Activated naive CD8-positive, alpha-beta T cell treated with anti-CD3 and anti-CD28 coated beads for 36 hours (primary cell): ENCODE data around the gene C17orf100. TPM values are rescaled to one million over a fixed set of nuclear protein-coding genes. Genes with fewer than 3 reads are reported as not detected.
"Not testable (repeated sequence)": the region's sequence is repeated elsewhere in the genome, so short reads cannot be mapped to it uniquely, and the experiment has no call there.

Experiments
- DNase-seq: peaks from one replicate; pipeline ENCODE4 v3.0.0; 2021
- H3K27ac Mint-ChIP-seq: one replicate; pipeline ENCODE4 v1.8.0; 2022; ENCODE audit warnings: mild to moderate bottlenecking, moderate library complexity, mixed read lengths
- H3K27me3 Mint-ChIP-seq: one replicate; pipeline ENCODE4 v1.8.0; 2022; ENCODE audit warnings: mild to moderate bottlenecking, mixed read lengths
- H3K36me3 Mint-ChIP-seq: one replicate; pipeline ENCODE4 v1.8.0; 2021; ENCODE audit warnings: mild to moderate bottlenecking, mixed read lengths
- H3K4me1 Mint-ChIP-seq: one replicate; pipeline ENCODE4 v1.8.0; 2021; ENCODE audit warnings: mixed read lengths
- H3K4me3 Mint-ChIP-seq: one replicate; pipeline ENCODE4 v1.8.0; 2022; ENCODE audit warnings: mild to moderate bottlenecking, moderate library complexity, mixed read lengths
- H3K9me3 Mint-ChIP-seq: one replicate; pipeline ENCODE4 v1.8.0; 2022; ENCODE audit warnings: mixed read lengths
- total RNA-seq, 2 experiments: library from RNA; stranded (reverse); gene quantifications; one replicate each; pipeline ENCODE4 v1.2.3, GENCODE V29; 2021

The C17orf100 gene
- total RNA-seq, 2 experiments from 2014 or later = 1.4 to 1.8 TPM

- Mint-ChIP-seq H3K4me1 (no peaks in the 10 kb centered on the region), H3K9me3 (no peaks in the 10 kb centered on the region)
Observed at GRCh38 chr17:6686026-6686425, 34.5 kb downstream of the C17orf100 start.

GRCh38 chr17:6688944-6689343 lies 37.4 kb downstream of the C17orf100 start:
- no peak overlapping the region for H3K4me3 Mint-ChIP-seq
- H3K9me3 Mint-ChIP-seq = no peaks in the 10 kb centered on the region
- peaks cover 19% of the 10 kb centered on the region for H3K27me3 Mint-ChIP-seq
- H3K4me1 Mint-ChIP-seq = no peaks in the 10 kb centered on the region
- DNase-seq = no peak
- no peak overlapping the region for H3K27ac Mint-ChIP-seq
- no peaks in the 10 kb centered on the region for H3K36me3 Mint-ChIP-seq

More at GRCh38 chr17:6686026-6686425, 34.5 kb downstream of the C17orf100 start:
- peaks cover 33% of the 10 kb centered on the region for H3K27me3 Mint-ChIP-seq
- H3K27ac Mint-ChIP-seq = no peak overlapping the region
- H3K4me3 Mint-ChIP-seq = no peak overlapping the region
- no peak for DNase-seq
- H3K36me3 Mint-ChIP-seq = no peaks in the 10 kb centered on the region

- no peak for DNase-seq
- H3K36me3 Mint-ChIP-seq = no peaks in the 10 kb centered on the region
- H3K27ac Mint-ChIP-seq = no peak overlapping the region
- H3K9me3 Mint-ChIP-seq = no peaks in the 10 kb centered on the region
- no peaks in the 10 kb centered on the region for H3K4me1 Mint-ChIP-seq
- peaks cover 23% of the 10 kb centered on the region for H3K27me3 Mint-ChIP-seq
- H3K4me3 Mint-ChIP-seq = no peak overlapping the region
Observed at GRCh38 chr17:6690641-6691040, 39.1 kb downstream of the C17orf100 start.

GRCh38 chr17:6691546-6691945 lies 40.0 kb downstream of the C17orf100 start:
- Mint-ChIP-seq H3K4me1 (no peaks in the 10 kb centered on the region), H3K9me3 (no peaks in the 10 kb centered on the region), H3K27ac (no peak overlapping the region), H3K36me3 (no peaks in the 10 kb centered on the region), H3K27me3 (peaks cover 23% of the 10 kb centered on the region), H3K4me3 (no peak overlapping the region)
- no peak for DNase-seq

- not testable (repeated sequence) for H3K36me3 Mint-ChIP-seq, H3K27ac Mint-ChIP-seq, H3K9me3 Mint-ChIP-seq, DNase-seq, H3K4me1 Mint-ChIP-seq, H3K4me3 Mint-ChIP-seq
- peaks cover 21% of the 10 kb centered on the region for H3K27me3 Mint-ChIP-seq
Observed at GRCh38 chr17:6691958-6692357, 40.4 kb downstream of the C17orf100 start.

- Mint-ChIP-seq H3K9me3 (no peaks in the 10 kb centered on the region), H3K4me1 (no peaks in the 10 kb centered on the region), H3K36me3 (no peaks in the 10 kb centered on the region), H3K27me3 (peaks cover 16% of the 10 kb centered on the region), H3K27ac (no peak overlapping the region), H3K4me3 (no peak overlapping the region)
- no peak for DNase-seq
Observed at GRCh38 chr17:6695051-6695450, 43.5 kb downstream of the C17orf100 start.

GRCh38 chr17:6695565-6695964 lies 44.0 kb downstream of the C17orf100 start:
- DNase-seq = no peak
- H3K4me3 Mint-ChIP-seq = no peak overlapping the region
- no peaks in the 10 kb centered on the region for H3K36me3 Mint-ChIP-seq
- H3K27ac Mint-ChIP-seq = no peak overlapping the region
- no peaks in the 10 kb centered on the region for H3K4me1 Mint-ChIP-seq
- peaks cover 13% of the 10 kb centered on the region for H3K27me3 Mint-ChIP-seq
- no peaks in the 10 kb centered on the region for H3K9me3 Mint-ChIP-seq

GRCh38 chr17:6696906-6697305 lies 45.3 kb downstream of the C17orf100 start:
- H3K27ac Mint-ChIP-seq = no peak overlapping the region
- no peaks in the 10 kb centered on the region for H3K36me3 Mint-ChIP-seq
- no peaks in the 10 kb centered on the region for H3K4me1 Mint-ChIP-seq
- no peaks in the 10 kb centered on the region for H3K9me3 Mint-ChIP-seq
- H3K4me3 Mint-ChIP-seq = no peak overlapping the region
- H3K27me3 Mint-ChIP-seq = peaks cover 11% of the 10 kb centered on the region
- no peak for DNase-seq

GRCh38 chr17:6698004-6698403 lies 46.4 kb downstream of the C17orf100 start:
- Mint-ChIP-seq H3K4me3 (no peak overlapping the region), H3K9me3 (no peaks in the 10 kb centered on the region), H3K27ac (no peak overlapping the region), H3K27me3 (peaks cover 9% of the 10 kb centered on the region), H3K36me3 (no peaks in the 10 kb centered on the region), H3K4me1 (no peaks in the 10 kb centered on the region)
- DNase-seq = no peak

- no peak for DNase-seq
- Mint-ChIP-seq H3K27me3 (peaks cover 12% of the 10 kb centered on the region), H3K36me3 (no peaks in the 10 kb centered on the region), H3K4me3 (no peak overlapping the region), H3K27ac (no peak overlapping the region), H3K4me1 (no peaks in the 10 kb centered on the region), H3K9me3 (no peaks in the 10 kb centered on the region)
Observed at GRCh38 chr17:6699997-6700947, 48.7 kb downstream of the C17orf100 start.

- peaks cover 10% of the 10 kb centered on the region for H3K27me3 Mint-ChIP-seq
- H3K36me3 Mint-ChIP-seq = no peaks in the 10 kb centered on the region
- DNase-seq = no peak
- no peaks in the 10 kb centered on the region for H3K4me1 Mint-ChIP-seq
- no peak overlapping the region for H3K27ac Mint-ChIP-seq
- no peaks in the 10 kb centered on the region for H3K9me3 Mint-ChIP-seq
- no peak overlapping the region for H3K4me3 Mint-ChIP-seq
Observed at GRCh38 chr17:6700948-6701307, 49.4 kb downstream of the C17orf100 start.

GRCh38 chr17:6701719-6702118 lies 50.2 kb downstream of the C17orf100 start:
- Mint-ChIP-seq H3K9me3 (no peaks in the 10 kb centered on the region), H3K36me3 (no peaks in the 10 kb centered on the region), H3K4me3 (no peak overlapping the region), H3K27me3 (peaks cover 10% of the 10 kb centered on the region), H3K27ac (no peak overlapping the region), H3K4me1 (no peaks in the 10 kb centered on the region)
- DNase-seq = peak; percentile 56

- H3K27ac Mint-ChIP-seq = no peak overlapping the region
- H3K9me3 Mint-ChIP-seq = no peaks in the 10 kb centered on the region
- peaks cover 10% of the 10 kb centered on the region for H3K27me3 Mint-ChIP-seq
- DNase-seq = no peak
- H3K36me3 Mint-ChIP-seq = no peaks in the 10 kb centered on the region
- no peaks in the 10 kb centered on the region for H3K4me1 Mint-ChIP-seq
- no peak overlapping the region for H3K4me3 Mint-ChIP-seq
Observed at GRCh38 chr17:6702567-6703215, 51.1 kb downstream of the C17orf100 start.
